Measurements from ENCODE around the gene CHST9.

CHST9 gene

GRCh38 chr18:27198036-27198435, 12.9 kb upstream of the CHST9 start:
- no peak for TF ChIP-seq CTCF (IDR thresholded peaks at IDR 0.05; ENCODE audit: control insufficient read depth, insufficient read depth, low read depth, low read length, missing control alignments)
- DNase-seq (ENCODE audit: low read depth) = no peak
- no peak overlapping the region for H3K4me3 ChIP-seq (ENCODE audit: control insufficient read depth, low read depth, low read length)

- no peak for DNase-seq (ENCODE audit: low read depth)
- no peak overlapping the region for H3K4me3 ChIP-seq (ENCODE audit: control insufficient read depth, low read depth, low read length)
- no peak for TF ChIP-seq CTCF (IDR thresholded peaks at IDR 0.05; ENCODE audit: control insufficient read depth, insufficient read depth, low read depth, low read length, missing control alignments)
These were observed 3.2 kb upstream of the CHST9 start for GRCh38 chr18:27188309-27188708.

- H3K4me3 ChIP-seq (ENCODE audit: control insufficient read depth, low read depth, low read length) = no peak overlapping the region
- no peak for DNase-seq (ENCODE audit: low read depth)
- no peak for TF ChIP-seq CTCF (IDR thresholded peaks at IDR 0.05; ENCODE audit: control insufficient read depth, insufficient read depth, low read depth, low read length, missing control alignments)
These were observed 789 bp upstream of the CHST9 start for GRCh38 chr18:27185897-27186296.

GRCh38 chr18:27184115-27185024, 738 bp downstream of the CHST9 start:
- H3K4me3 ChIP-seq (ENCODE audit: control insufficient read depth, low read depth, low read length) = no peak overlapping the region
- no peak for TF ChIP-seq CTCF (IDR thresholded peaks at IDR 0.05; ENCODE audit: control insufficient read depth, insufficient read depth, low read depth, low read length, missing control alignments)
- DNase-seq (ENCODE audit: low read depth) = no peak

- H3K4me3 ChIP-seq (ENCODE audit: control insufficient read depth, low read depth, low read length) = no peak overlapping the region
- TF ChIP-seq CTCF (IDR thresholded peaks at IDR 0.05; ENCODE audit: control insufficient read depth, insufficient read depth, low read depth, low read length, missing control alignments) = no peak
- DNase-seq (ENCODE audit: low read depth) = no peak
These were observed 3.4 kb downstream of the CHST9 start for GRCh38 chr18:27181726-27182125.

GRCh38 chr18:27178424-27178823, 6.7 kb downstream of the CHST9 start:
- no peak for DNase-seq (ENCODE audit: low read depth)
- H3K4me3 ChIP-seq (ENCODE audit: control insufficient read depth, low read depth, low read length) = no peak overlapping the region
- TF ChIP-seq CTCF (IDR thresholded peaks at IDR 0.05; ENCODE audit: control insufficient read depth, insufficient read depth, low read depth, low read length, missing control alignments) = no peak

Measured in AG09309 (cell line).